AG20443 (cell line): ENCODE data around the gene CTDNEP1.

Experiments
- DNase-seq: peaks from one replicate; pipeline ENCODE4 v3.0.0; 2012; ENCODE audit warnings: low spot score, mixed read lengths

The CTDNEP1 gene

DNA sequence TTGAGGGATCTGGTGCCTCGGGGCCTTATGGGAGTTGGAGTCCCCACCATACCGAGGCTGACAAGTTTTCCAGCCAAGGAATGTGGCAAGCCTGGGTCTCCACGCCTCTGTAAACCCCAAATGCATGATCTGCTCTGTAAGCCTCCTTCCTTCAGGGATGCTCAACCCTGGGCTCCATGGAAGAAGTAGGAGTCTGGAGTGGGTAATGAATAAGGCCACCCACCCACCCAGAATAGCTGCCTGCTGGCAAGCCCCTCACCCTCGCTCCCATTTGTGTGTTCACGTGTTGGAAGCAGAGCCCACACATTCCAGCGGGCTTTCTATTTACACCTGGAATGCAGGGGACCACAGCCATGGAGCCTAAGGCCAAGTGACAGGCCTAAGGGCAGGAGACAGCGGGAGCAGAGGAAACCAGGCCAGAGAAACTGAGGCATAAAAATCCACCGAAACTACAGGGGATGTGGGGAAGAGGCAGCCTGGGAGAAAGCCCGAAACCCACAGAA lies 36.3 kb downstream of the CTDNEP1 start:
- no peak for DNase-seq

DNA sequence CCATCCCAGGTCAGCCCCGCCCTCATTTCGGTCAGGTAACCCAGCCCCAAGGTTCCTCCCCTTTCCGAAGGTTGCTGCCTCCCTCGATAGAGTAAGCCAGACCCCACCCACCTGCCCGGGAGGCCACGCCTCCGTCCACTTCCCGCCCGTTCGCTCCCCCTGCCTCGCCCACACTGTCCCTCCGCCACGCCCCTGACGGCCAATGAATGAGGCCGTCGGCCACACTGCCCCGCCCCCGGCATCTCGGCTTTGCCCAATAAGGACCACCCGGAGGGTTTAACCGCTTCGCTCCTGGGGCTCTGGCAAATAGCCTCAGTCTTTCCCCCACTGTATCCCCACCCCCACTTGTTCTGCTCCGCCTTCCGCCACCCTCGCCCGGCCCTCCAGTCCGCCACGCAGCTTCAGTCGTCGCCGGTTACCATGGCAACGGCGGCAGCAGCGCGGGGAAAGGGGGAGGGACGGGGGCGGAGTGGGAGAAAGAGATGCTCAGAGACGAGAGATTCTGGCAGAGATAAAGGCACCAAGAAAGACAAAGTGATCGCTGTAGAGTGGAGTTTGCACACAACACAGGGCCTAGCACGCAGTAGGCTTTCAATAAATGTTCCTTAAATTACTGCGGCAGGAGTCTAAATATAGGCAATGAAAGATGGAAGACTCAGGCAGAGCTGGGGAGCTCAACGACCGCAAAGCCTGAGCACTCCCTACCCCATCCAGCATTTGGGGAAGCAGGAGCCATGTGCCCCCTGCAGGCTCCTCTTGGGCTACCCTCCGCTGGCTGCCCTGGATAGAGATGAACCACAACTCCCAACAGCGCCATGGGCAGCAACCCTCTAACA lies 37.0 kb downstream of the CTDNEP1 start:
- peak; percentile 96 for DNase-seq

DNA sequence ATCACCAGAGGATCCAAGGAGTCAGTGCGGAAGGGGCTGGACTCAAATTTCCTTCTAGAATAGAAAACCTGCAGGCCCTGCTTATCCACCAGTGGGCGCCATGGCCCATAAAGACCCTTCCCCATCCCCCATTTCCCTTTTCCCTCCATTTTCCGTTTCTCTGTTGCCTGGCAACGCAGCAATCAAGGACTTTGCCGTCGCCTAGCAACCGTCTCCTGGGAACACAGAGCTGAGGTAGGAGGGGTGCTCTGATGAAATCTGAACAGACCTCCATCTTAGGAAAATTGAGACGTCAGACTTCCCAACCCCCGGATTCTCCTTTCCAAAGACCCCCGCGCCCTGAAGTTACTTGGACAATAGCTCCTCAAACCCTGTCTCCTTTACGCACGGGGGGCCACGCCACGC lies 37.6 kb downstream of the CTDNEP1 start:
- DNase-seq = peak; percentile 53

DNA sequence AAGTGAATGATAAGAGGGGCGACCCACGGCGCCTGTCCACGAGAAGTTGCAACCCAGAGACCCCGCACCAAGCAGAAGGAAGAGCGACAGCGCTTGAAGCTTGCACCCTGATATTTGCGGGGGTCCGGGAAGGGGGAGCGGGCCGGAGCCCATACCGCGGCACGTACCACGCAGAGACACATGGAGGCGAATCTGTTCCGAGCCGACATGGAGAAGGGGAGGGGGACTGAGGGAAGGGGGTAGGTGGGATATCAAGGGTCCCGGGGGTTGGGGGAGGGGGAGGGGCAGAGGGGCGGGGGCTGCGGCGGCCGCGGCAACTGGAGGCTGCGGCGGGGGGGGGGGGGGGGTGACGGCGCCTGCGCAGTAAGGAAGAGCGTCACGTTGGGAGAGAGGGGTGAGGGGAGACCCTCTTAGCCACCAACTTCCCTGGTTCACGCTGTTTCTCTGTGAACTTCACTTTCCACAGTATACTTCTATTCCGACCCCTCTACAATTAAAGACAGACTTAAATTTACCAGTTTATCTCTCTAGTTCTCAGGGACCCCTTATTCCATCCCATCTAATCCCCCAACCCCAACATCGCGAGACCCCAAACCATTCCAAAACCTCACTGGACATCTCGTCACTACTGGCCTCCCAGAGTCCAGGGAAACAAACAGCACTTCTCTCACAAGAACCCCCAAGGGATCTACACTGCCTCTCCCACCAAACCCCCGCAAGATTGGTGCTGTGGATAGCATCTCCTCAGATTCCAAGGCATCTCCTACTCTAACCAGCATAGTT lies 39.9 kb downstream of the CTDNEP1 start:
- peak; percentile 70 for DNase-seq

DNA sequence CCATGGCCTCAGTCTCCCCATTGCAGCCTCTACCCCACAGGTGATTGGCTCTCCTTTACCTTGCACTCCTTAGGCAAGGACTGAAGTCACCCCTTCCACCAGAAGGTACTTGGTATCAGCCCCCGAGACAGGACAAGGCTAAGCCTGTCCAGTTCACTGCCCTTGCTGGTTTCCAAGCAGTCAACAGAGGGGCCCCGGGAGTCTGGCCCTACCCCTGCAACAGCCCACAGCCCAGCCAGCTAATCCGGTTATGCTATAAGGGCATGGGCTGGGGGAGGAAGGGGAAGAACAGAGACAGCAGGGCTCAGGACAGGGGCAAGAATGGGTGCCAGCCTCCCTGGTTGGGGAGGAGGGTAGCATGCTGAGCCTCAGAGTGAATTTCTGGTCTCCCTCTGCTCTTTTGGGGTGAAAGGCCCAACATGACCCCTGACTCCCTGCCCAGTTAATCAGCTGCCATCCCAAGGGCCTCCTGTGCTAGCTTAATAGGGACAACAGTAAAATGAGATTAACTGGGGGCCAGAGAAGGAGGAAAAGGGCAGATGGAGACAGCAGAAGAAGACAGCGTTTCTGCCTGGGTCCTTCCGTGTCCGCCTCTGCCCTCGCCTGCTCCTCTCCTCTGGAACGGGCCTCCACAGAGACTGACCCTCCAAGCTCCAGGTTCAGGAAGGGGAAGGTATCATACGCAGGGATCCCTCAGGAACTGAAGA lies 42.6 kb downstream of the CTDNEP1 start:
- no peak for DNase-seq

DNA sequence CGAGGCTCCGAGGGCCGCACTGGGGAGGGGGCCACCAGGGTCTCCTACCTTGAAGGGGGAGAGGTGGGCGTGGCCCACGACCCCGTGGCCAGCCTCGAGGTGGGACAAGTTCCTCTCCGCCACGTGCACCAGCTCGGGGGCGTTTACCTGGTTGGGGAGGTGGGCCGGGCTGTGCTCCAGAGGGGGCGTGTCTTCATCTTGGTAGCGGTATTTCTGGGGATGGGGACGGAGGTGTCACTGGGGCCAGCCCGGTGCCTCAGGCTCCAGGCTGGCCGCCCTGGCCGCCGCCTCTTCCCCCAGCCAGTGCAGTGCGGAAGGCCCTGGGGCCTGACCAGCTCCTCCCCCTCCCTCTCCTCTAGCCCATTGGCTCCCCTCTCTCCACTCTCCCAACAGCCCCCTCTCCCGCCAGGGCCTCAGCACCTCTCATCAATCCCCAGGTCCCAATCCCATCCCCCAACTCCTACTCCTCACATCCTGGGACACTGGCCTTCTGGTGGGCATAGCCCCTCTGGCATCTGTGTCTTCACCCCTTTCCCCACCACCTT lies 43.4 kb downstream of the CTDNEP1 start:
- DNase-seq = no peak

DNA sequence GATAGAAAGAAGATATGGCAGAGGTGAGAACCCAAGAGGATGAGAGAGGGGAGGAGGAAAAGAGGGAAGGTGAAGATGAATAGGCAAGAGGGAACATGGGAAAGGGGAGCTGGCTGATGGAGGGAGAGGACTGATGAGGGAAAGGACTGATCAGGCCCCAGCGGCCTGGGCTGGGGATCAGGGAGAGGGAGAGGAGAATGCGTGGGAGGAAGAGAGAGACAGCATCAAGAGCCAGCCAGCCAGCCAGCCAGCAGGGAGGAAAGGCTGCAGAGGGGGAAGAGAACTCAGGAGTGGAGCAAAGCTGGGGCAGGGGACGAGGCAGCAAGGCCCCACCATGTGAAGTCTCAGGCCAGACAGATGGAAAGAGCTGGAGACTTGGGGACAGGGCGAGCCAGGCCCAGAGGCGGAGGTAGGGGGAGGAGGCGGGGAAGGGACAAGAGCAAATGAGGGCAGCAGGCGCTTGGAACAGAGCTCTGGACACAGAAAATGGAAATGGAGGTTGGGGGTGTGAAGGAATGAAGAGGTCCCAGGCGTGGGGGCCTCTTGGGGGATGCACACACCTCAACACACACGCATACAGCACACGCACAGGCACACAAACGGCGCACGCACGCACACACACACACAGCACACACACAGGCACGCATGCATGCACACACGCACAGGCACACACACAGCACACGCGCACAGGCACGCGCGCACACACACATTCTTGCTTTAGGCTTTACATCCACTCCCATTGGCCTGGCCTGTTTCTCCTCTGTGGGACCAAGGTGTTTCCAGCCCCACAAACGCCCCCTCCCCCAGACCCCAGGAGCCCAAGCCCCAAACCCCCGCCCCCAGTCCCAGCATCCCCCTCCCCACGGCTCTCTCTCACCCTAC lies 44.2 kb downstream of the CTDNEP1 start:
- peak; percentile 27 for DNase-seq

DNA sequence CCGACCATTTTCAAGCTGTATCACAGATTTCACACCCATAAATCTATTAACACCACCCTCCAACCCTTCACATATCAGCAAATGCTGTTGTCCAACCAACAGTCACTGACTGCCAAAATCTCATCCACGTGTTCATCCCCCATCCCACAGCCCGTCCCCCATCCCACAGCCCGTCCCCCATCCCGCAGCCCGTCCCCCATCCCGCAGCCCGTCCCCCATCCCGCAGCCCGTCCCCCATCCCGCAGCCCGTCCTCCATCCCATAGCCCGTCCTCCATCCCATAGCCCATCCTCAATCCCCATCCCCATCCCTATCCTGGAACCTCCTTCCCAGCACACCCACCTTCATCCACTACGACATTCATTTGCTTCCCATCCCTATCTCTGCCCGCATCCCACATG lies 46.0 kb downstream of the CTDNEP1 start:
- no peak for DNase-seq

DNA sequence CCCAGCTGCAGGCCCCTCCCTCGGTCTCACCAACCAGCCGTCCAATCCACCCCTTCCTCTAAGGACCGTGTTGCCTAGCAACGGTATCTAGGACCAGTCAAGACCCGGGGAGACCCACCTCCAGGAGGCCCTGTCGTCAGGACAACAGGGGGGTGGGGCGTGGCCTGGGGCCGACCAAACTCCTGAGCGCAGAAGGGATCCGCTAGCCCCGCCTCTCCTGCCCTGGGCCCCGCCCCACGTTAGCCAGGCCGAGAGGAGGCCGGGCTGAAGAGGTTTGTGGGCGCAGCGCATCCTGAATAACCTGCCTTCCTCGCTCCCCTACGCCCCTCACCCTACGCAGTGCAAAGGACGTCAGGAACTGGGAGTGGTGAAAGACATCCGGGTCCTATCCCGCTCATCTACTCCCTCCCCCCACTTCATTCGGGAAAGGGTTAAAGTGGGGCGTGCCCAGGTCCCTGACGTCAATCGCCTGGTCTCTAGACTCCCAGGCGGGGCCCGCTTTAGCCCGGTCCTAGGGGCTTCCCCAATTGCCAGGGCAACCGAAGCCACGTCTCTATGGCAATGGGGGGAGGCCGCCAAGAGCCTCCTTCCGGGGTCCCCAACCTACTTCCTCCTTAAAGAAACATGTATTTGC lies 46.6 kb downstream of the CTDNEP1 start:
- DNase-seq = peak; percentile 94

DNA sequence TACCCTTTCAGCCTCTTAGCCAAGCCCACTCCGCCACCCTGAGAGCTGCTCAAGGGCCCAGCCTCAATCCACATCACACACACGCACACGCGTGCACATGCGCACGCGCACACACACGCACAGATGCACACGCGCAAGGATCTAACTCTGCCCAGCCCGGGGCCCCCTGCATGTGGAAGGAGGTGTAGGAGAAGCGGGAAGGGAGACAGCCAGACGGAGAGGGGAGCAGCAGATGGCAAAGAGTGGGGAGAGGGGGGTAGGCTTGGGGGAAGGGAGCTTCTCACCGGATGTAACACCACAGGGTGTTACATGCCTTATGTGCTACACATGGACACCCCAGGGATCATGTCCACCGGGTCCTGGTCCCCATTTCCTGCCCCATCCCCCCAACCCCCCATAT lies 47.2 kb downstream of the CTDNEP1 start:
- DNase-seq = no peak

DNA sequence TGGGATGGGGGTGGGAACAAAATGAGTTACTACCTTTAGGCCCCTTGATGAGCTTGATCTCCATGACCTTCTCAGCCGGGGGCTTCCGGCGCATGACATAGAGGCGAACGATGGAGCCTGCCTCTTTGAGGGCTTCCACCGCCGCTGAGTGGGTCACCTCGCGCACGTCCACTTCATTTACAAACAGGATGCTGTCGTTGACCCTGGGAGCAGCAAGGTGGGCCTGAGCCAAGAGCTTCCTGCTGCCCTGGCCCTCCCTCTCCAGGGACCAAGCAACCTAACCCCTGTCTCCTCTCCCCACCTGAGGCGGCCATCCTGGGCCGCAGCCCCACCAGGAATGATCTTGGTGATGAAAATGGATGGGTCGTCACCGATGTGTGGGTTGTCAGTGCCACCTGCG lies 48.1 kb downstream of the CTDNEP1 start:
- no peak for DNase-seq

DNA sequence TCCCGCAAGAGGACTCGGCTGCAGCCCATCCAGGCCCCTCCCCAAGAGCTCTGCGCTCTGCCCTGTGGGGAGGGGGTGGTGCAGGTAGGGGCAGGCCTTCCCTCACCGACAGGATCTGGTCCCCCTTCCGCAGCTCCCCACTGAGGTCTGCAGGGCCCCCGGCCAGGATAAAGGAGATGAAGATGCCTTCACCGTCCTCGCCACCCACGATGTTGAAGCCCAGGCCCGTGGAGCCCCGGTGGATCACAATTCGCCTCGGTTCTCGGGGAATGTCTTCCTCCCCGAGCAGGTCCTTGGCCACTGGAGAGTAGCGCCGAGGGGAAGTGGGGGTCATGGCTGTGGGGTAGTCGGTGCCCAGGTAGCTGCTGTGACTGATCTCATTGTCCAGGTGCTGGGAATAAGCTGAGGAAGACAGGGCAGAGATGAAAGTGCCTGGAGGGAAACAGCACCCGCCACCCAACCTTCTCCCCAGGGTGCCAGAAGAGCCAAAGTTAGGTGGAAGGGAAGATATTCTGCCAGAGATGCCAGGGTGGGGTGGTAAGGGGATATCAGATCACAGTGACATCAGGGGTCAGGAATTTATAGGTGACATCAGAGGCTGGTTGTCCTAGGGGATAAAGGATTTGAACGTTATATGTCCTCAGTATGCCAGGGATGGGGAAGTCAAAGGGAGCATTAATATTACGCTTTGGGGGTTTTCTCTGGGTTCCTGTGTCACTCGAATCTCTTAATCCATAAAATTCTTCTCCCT lies 54.7 kb downstream of the CTDNEP1 start:
- no peak for DNase-seq

DNA sequence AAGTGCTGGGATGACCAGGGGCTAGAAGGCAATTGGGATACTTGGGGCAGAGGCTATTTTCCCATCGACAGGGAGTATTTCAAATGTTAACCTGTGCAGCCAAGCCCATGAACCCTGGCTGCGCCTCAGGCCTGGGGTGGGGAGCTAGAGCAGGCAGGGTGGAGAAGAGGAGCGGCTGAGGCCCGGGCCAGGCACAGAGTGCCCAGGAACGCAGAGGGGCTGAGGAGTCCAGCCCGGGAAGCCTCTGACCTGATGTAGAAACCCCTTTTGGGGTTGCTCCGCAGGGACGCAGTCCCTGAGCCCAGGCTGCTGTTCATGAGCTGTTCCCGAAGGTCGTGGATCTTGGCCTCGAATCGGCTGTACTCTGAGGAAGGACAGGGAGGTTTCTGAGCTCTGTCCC lies 55.6 kb downstream of the CTDNEP1 start:
- DNase-seq = no peak
